Endodermal cell (in vitro differentiated cells): ENCODE data around the gene PNISR. TPM values are rescaled to one million over a fixed set of nuclear protein-coding genes. Genes with fewer than 3 reads are reported as not detected.

Source experiments
- DNase-seq: peaks from one replicate; pipeline ENCODE4 v3.0.0-alpha.2; 2017
- H3K27ac ChIP-seq: 2 replicates; pipeline ENCODE4 v1.5.1; 2013; ENCODE audit warnings: mild to moderate bottlenecking, low read depth, low read length, moderate library complexity
- H3K27me3 ChIP-seq: 2 replicates; pipeline ENCODE4 v1.6.1; 2013; ENCODE audit warnings: mild to moderate bottlenecking, low read length, moderate library complexity; ENCODE audit not compliant: insufficient read depth, control insufficient read depth, poor library complexity, severe bottlenecking
- H3K36me3 ChIP-seq: 2 replicates; pipeline ENCODE4 v1.7.0; 2013; ENCODE audit warnings: mild to moderate bottlenecking, low read length, moderate library complexity; ENCODE audit not compliant: control insufficient read depth, insufficient read depth
- H3K4me1 ChIP-seq: one replicate; pipeline ENCODE4 v1.7.0; 2013; ENCODE audit warnings: low read length; ENCODE audit not compliant: control insufficient read depth, insufficient read depth
- H3K4me3 ChIP-seq: 2 replicates; pipeline ENCODE4 v1.5.1; 2013; ENCODE audit warnings: mild to moderate bottlenecking, low read length, moderate library complexity
- H3K9ac ChIP-seq: 2 replicates; pipeline ENCODE4 v1.6.1; 2013; ENCODE audit warnings: mild to moderate bottlenecking, low read length, moderate library complexity; ENCODE audit not compliant: poor library complexity, severe bottlenecking; ENCODE audit errors: extremely low read depth
- H3K9me3 ChIP-seq: 2 replicates; pipeline ENCODE4 v1.6.1; 2013; ENCODE audit warnings: mild to moderate bottlenecking, low read length, moderate library complexity; ENCODE audit not compliant: control insufficient read depth
- H3K27ac Mint-ChIP-seq: 2 replicates; pipeline ENCODE4 v1.8.0; 2020; ENCODE audit warnings: mixed read lengths
- H3K27me3 Mint-ChIP-seq: 2 replicates; pipeline ENCODE4 v1.8.0; 2021; ENCODE audit warnings: mild to moderate bottlenecking, mixed read lengths; ENCODE audit not compliant: insufficient read depth
- H3K36me3 Mint-ChIP-seq: 2 replicates; pipeline ENCODE4 v1.8.0; 2020; ENCODE audit warnings: low read depth, mixed read lengths
- H3K4me1 Mint-ChIP-seq: 2 replicates; pipeline ENCODE4 v1.8.0; 2020; ENCODE audit warnings: mixed read lengths
- H3K4me3 Mint-ChIP-seq: 2 replicates; pipeline ENCODE4 v1.8.0; 2020; ENCODE audit warnings: mild to moderate bottlenecking, moderate library complexity, mixed read lengths
- H3K9me3 Mint-ChIP-seq: 2 replicates; pipeline ENCODE4 v1.8.0; 2020; ENCODE audit warnings: mild to moderate bottlenecking, mixed read lengths
- CTCF ChIP-seq: fragments of 200-600 bp; sonication (generic); conservative IDR thresholded peaks from 2 replicates; pipeline ENCODE4 v1.5.0; 2021; ENCODE audit warnings: antibody characterized with exemption, mild to moderate bottlenecking
- WGBS, 2 experiments: methylation state at CpG; one replicate each; pipeline versions ENCODE4 v1.1.5 to v1.1.7; 2013; ENCODE audit warnings: missing lambda C conversion rate in 2 of 2, mixed read lengths in 1 of 2; ENCODE audit not compliant: insufficient coverage in 1 of 2, insufficient read length in 1 of 2; 5-methylcytosine and 5-hydroxymethylcytosine counted together
- total RNA-seq, 2 donors: library from RNA; stranded (reverse); fragmentation: NEBNext Ultra II Directional in 1 of 2; extraction: Animal tissue kit (Norgen Biotek cat#: 25700) in 1 of 2; gene quantifications; 2 replicates in 1 of 2; 3 replicates in 1 of 2; pipeline ENCODE4 v1.2.1, GENCODE V29; 2021

The PNISR gene
- total RNA-seq, 2 donors from 2014 or later, result 150 to 197 TPM

- Histone ChIP-seq H3K4me3 (no peak overlapping the region), H3K9ac (no peak overlapping the region), H3K4me1 (no peaks in the 10 kb centered on the region), H3K36me3 (peaks cover 49% of the 10 kb centered on the region), H3K9me3 (no peaks in the 10 kb centered on the region), H3K27me3 (no peaks in the 10 kb centered on the region), H3K27ac (no peak overlapping the region)
- Mint-ChIP-seq H3K27ac (no peak overlapping the region), H3K4me1 (peaks cover 8% of the 10 kb centered on the region), H3K9me3 (no peaks in the 10 kb centered on the region), H3K4me3 (no peak overlapping the region), H3K27me3 (no peaks in the 10 kb centered on the region), H3K36me3 (peaks cover 28% of the 10 kb centered on the region)
- no peak for DNase-seq
- WGBS, 2 experiments, result 100% methylated on average over 1 of the region's 1 CpG; no CpG with 5 or more reads in 1 of the 2 experiments
- TF ChIP-seq CTCF, result no peak
Observed at GRCh38 chr6:99397287-99397686, 27.8 kb downstream of the PNISR start.

DNA sequence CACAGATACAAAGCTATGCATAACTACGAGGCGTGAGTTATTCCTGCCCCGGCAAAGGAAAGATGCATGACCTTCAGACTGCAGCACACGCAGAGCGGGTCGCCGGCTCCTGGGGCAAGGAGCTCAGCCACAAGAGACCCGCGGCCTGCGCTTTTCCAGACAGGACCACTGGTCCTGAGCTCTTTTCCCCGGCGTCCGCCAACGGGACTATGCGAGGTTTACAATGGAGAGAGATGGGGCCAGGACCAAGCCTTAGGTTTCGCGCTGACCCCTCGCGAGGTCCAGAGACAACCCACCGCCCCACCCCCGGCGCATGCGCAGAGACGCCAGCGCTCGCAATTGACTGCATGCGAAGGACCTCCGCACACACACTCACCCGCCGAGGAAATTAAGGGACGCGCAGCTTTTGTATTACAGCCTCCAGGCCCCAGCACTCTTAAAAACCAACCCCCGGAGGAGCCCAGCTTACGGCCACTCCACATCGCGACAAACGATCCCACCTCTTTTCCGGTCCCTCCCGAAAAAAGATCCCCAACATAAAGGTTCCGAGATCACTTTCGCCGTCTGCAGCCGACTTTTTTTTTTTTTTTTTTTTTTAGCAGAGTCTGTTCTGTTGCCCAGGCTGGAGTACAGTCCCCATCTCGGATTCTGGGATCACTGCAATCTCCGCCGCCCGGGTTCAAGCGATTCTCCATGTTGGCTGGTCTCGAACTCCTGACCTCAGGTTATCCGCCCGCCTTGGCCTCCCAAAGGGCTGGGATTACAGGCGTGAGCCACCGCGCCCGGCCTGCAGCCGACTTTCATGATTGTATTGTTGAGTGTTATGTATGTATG, 31.2 kb downstream of the PNISR start, which contains the start of gene COQ3:
COQ3 (minus strand) TSS at position 498 of the 834 bp plus-strand sequence; CDS start at position 482, 16 bp downstream.
- 4 to 19% methylated on average over 11 to 56 of the region's 56 CpGs for whole genome bisulfite sequencing, 2 experiments
- H3K36me3 ChIP-seq, result peaks cover 18% of the 10 kb centered on the region
- H3K4me1 ChIP-seq, result no peaks in the 10 kb centered on the region
- H3K27ac ChIP-seq, result peak within 1 kb of the TSS; percentile 88
- Mint-ChIP-seq H3K9me3 (no peaks in the 10 kb centered on the region), H3K4me3 (peak within 1 kb of the TSS; percentile 95), H3K27me3 (no peaks in the 10 kb centered on the region), H3K36me3 (peaks cover 9% of the 10 kb centered on the region), H3K4me1 (peaks cover 8% of the 10 kb centered on the region), H3K27ac (peak within 1 kb of the TSS; percentile 98)
- H3K4me3 ChIP-seq, result peak within 1 kb of the TSS; percentile 90
- no peaks in the 10 kb centered on the region for H3K27me3 ChIP-seq
- TF ChIP-seq CTCF, result no peak
- no peaks in the 10 kb centered on the region for H3K9me3 ChIP-seq
- H3K9ac ChIP-seq, result peak within 1 kb of the TSS; percentile 60
- DNase-seq, result peak; percentile 96

DNA sequence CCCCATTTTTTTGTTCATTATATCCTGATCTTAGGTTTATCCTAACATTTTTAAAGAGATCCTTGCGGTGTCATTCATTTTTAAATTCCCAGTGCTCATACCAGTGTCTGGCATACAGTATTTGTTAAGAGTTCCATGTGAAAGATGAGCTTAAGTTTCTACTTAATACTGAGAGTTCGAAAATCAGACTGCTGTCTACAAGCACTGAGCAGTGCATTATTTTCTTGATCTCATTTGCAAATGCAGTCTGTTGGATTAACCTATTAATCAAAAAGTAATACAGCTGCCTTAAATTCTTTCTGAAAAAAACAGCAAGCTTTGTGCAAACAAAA, 31.8 kb downstream of the PNISR start:
- Histone ChIP-seq H3K4me1 (no peaks in the 10 kb centered on the region), H3K27me3 (no peaks in the 10 kb centered on the region), H3K9me3 (no peaks in the 10 kb centered on the region), H3K4me3 (peak overlapping the region; percentile 90), H3K36me3 (peaks cover 12% of the 10 kb centered on the region), H3K27ac (peak overlapping the region; percentile 88), H3K9ac (peak overlapping the region; percentile 60)
- Mint-ChIP-seq H3K9me3 (no peaks in the 10 kb centered on the region), H3K36me3 (peaks cover 7% of the 10 kb centered on the region), H3K4me1 (peaks cover 8% of the 10 kb centered on the region), H3K27ac (peak overlapping the region; percentile 98), H3K27me3 (no peaks in the 10 kb centered on the region), H3K4me3 (peak overlapping the region; percentile 95)
- DNase-seq, result no peak
- WGBS, 2 experiments, result 54 to 66% methylated on average over 2 of the region's 2 CpGs
- TF ChIP-seq CTCF, result no peak
